Natural killer cell treated with Interleukin-12 subunit alpha and Interleukin-12 subunit beta and Interleukin-15 and Interleukin-18, amount 100 ng/mL, for 72 hours (primary cell): ENCODE measurements around the gene CELF1. TPM values are rescaled to one million over a fixed set of nuclear protein-coding genes. Genes with fewer than 3 reads are reported as not detected.
"Not testable (repeated sequence)": the region's sequence is repeated elsewhere in the genome, so short reads cannot be mapped to it uniquely, and the experiment has no call there.

Experiments used
- ATAC-seq, 2 donors: fragments of 150-1000 bp; cut with Tn5 transposase in 1 of 2; sonication (Bioruptor Pico), chemical (Tn5 transposase) in 1 of 2; 2 replicates each; pipeline ENCODE4 v1.10.0; 2021
- DNase-seq: peaks from one replicate; pipeline ENCODE4 v3.0.0; 2022; ENCODE audit warnings: low spot score
- H3K27ac Mint-ChIP-seq, 2 donors: 1 replicate in 1 of 2; 2 replicates in 1 of 2; pipeline ENCODE4 v1.8.0; 2022; ENCODE audit warnings: mixed read lengths in 2 of 2, mild to moderate bottlenecking in 1 of 2, moderate library complexity in 1 of 2
- H3K27me3 Mint-ChIP-seq, 2 donors: 1 replicate in 1 of 2; 2 replicates in 1 of 2; pipeline ENCODE4 v1.8.0; 2022; ENCODE audit warnings: mixed read lengths in 2 of 2
- H3K36me3 Mint-ChIP-seq: one replicate; pipeline ENCODE4 v1.8.0; 2022; ENCODE audit warnings: mixed read lengths
- H3K4me1 Mint-ChIP-seq, 2 donors: 1 replicate in 1 of 2; 2 replicates in 1 of 2; pipeline ENCODE4 v1.8.0; 2022; ENCODE audit warnings: low read depth in 2 of 2, mixed read lengths in 2 of 2, mild to moderate bottlenecking in 1 of 2
- H3K4me3 Mint-ChIP-seq: one replicate; pipeline ENCODE4 v1.8.0; 2022; ENCODE audit warnings: mixed read lengths
- H3K9me3 Mint-ChIP-seq: 2 replicates; pipeline ENCODE4 v1.8.0; 2022; ENCODE audit warnings: mixed read lengths
- total RNA-seq, 2 donors: library from RNA; stranded (reverse); gene quantifications; one replicate each; pipeline ENCODE4 v1.2.3, GENCODE V29; 2022

Gene CELF1
- total RNA-seq, 2 donors from 2014 or later, result 165 to 230 TPM

GRCh38 chr11:47545298-47545697 is 7.6 kb downstream of the CELF1 start:
- no peaks in the 10 kb centered on the region for H3K9me3 Mint-ChIP-seq
- H3K4me3 Mint-ChIP-seq, result no peak overlapping the region
- ATAC-seq (no peak), DNase-seq (no peak)
- H3K4me1 Mint-ChIP-seq, result peaks cover 33 to 42% of the 10 kb centered on the region in 2 donors
- no peaks in the 10 kb centered on the region for H3K27me3 Mint-ChIP-seq
- peaks cover 6% of the 10 kb centered on the region for H3K36me3 Mint-ChIP-seq
- H3K27ac Mint-ChIP-seq, result no peak overlapping the region

DNA sequence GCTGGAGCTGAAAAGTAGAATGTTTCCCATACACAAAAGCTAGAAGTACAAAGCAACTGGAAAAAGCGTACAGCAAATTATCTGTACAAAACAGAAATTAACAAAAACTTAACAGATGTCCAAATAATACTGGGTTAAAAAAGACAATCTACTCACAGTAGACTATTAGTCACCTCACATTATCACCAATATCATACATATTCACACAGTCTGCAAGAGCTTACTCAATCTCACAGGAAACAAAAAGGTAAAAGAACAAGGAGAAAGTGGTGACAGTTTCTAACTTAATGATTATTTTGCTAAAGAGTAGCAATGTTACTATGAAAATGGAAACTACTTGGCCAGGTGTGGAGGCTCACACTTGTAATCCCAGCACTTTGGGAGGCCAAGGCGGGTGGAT is 11.9 kb downstream of the CELF1 start:
- ATAC-seq (peak in 1 of 2 donors; percentile 37), DNase-seq (no peak)
- H3K9me3 Mint-ChIP-seq, result no peaks in the 10 kb centered on the region
- H3K36me3 Mint-ChIP-seq, result no peaks in the 10 kb centered on the region
- H3K4me1 Mint-ChIP-seq, result peaks cover 33 to 35% of the 10 kb centered on the region in 2 donors
- H3K4me3 Mint-ChIP-seq, result peak overlapping the region; percentile 50
- no peaks in the 10 kb centered on the region for H3K27me3 Mint-ChIP-seq
- peak overlapping the region; percentile 76 to 84 for H3K27ac Mint-ChIP-seq

DNA sequence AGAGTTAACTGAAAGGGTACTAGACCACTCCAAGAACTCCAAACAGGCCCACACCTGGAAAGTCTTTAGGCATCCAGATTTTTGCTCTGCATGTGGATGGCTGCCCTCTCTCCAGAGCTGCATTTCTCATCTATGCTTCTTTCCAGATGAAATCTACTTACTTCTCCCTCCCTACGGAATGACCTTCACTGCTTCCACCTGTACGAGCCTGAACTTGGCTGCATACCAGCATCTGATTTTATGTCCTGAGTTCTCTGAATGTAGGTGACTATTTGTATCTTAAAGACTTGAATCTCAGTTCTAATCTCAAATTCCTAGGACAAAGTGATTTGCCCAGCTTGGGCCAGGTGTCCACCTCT is 13.3 kb downstream of the CELF1 start:
- no peaks in the 10 kb centered on the region for H3K36me3 Mint-ChIP-seq
- no peak for DNase-seq
- peak overlapping the region; percentile 76 to 84 for H3K27ac Mint-ChIP-seq
- H3K27me3 Mint-ChIP-seq, result no peaks in the 10 kb centered on the region
- no peaks in the 10 kb centered on the region for H3K9me3 Mint-ChIP-seq
- peak overlapping the region; percentile 50 for H3K4me3 Mint-ChIP-seq
- ATAC-seq, result no peak
- peaks cover 33 to 36% of the 10 kb centered on the region in 2 donors for H3K4me1 Mint-ChIP-seq

DNA sequence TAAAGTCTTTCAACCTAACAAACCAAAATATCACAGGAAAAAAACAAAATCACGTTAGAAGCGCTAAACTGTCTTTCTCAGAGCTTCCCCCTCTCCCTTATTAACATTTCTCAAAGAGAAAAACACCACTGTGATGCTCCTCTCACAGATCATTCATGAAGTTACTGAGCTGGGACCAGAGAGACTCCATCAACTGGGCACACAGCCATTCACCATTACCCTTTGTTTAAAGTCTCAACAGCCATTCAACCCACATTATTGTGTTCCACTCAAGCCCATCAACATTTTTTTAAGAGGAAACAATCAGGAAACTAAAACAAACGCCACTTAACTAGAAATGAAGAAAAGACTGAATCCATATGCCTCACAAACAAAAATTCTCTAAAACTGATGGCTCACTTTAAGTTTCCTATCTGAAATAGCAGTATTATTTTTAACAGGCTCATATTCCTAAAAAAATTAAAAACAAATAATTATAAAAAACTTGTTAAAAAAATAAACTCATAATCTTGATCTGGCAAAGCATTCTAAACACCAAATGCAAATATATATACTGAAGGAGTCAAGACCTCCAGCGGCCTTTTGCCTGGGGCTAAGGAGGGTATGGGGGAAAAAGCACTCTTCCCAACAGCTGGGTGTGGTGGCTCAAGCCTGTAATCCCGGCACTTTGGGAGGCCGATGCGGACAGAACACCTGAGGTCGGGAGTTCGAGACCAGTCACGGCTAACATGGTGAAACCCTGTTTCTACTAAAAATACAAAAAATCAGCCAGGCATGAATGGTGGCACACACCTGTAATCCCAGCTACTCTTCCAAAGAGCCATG is 14.0 kb downstream of the CELF1 start:
- H3K4me1 Mint-ChIP-seq, result peaks cover 28 to 32% of the 10 kb centered on the region in 2 donors
- no peaks in the 10 kb centered on the region for H3K9me3 Mint-ChIP-seq

GRCh38 chr11:47536915-47537314 is 16.0 kb downstream of the CELF1 start:
- no peak for ATAC-seq
- H3K36me3 Mint-ChIP-seq, result no peaks in the 10 kb centered on the region
- H3K4me3 Mint-ChIP-seq, result no peak overlapping the region
- no peaks in the 10 kb centered on the region for H3K9me3 Mint-ChIP-seq
- H3K27ac Mint-ChIP-seq, result no peak overlapping the region
- H3K4me1 Mint-ChIP-seq, result peaks cover 27 to 34% of the 10 kb centered on the region in 2 donors
- no peaks in the 10 kb centered on the region for H3K27me3 Mint-ChIP-seq
- no peak for DNase-seq

More for the DNA sequence above, 14.0 kb downstream of the CELF1 start:
- Mint-ChIP-seq H3K27me3 (no peaks in the 10 kb centered on the region), H3K27ac (no peak overlapping the region), H3K4me3 (no peak overlapping the region), H3K36me3 (no peaks in the 10 kb centered on the region)
- ATAC-seq (no peak), DNase-seq (no peak)

DNA sequence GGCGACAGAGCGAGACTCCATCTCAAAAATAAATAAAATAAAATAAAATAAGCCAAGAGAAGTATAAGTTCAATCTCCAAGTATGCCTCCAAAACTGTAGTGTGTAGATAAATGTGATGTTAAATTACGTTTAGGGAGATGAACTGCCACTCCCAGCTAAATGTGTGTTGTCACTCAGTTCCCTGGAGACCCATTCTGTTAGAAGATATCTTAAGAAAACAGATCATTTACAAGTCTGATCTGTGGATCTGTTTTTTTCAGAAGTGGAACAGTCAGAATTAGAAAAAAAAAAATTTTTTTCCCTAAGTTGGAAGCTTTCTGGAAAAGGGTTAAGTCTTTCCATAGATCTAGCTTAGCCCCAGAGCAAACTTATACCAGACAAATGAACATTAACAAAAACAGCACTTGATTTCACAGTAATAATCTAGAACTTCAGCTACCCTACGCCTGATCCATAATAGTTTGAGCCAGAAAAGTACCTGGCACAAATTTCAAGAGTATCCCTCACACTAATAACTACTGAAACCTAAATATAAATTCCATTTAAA is 18.2 kb downstream of the CELF1 start:
- DNase-seq (no peak), ATAC-seq (no peak)
- H3K36me3 Mint-ChIP-seq, result no peaks in the 10 kb centered on the region
- H3K27me3 Mint-ChIP-seq, result no peaks in the 10 kb centered on the region
- no peak overlapping the region for H3K4me3 Mint-ChIP-seq
- H3K4me1 Mint-ChIP-seq, result peaks cover 18 to 29% of the 10 kb centered on the region in 2 donors
- H3K27ac Mint-ChIP-seq, result no peak overlapping the region
- no peaks in the 10 kb centered on the region for H3K9me3 Mint-ChIP-seq

DNA sequence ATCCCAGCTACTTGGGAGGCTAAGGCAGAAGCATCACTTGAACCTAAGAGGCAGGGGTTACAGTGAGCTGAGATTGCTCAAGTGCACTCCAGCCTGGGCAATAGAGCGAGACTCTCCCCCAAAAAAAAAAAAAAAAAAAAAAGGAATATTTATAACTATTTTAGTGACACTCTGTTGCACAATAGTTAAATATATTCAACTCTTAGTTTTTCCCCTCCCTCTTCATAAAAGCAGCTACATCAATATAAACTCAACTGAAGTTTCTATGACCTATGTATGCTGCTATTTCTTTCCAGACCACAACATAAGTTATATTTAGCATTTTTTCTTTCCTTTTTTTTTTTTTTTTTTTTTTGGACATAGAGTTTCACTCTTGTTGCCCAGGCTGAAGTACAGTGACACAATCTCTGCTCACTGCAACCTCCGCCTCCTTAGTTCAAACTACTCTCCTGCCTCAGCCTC is 19.2 kb downstream of the CELF1 start:
- ATAC-seq, result no peak
- no peak overlapping the region for H3K27ac Mint-ChIP-seq

DNA sequence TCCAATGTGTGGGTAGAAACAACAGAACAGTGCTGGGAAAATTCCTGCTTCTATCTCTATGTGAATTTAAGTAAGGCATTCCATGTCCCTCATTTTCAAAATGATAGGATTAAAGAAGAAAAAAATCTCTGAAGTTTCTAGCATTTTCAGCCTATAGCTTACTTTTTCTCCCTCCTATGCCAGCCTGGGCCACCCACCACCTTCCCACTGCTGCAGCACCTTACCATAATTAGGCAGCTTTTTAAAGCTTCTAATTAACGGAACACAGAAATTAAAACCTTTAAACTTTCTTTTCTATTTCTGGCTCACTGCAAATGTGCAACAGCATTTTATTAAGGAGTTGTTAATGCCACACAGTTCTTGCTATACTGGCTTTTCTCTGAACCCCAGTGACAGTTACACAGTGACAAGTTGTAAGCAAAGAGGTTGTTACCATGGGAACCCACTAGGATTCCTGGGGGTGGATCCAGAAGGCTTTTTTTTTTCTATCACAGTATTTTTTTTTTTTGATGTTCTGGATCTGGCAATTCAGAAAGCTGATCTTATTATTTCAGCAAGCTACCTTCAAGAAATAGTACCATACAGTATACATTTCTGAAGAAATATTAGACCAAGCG is 20.2 kb downstream of the CELF1 start:
- H3K27ac Mint-ChIP-seq, result no peak overlapping the region
- DNase-seq (no peak), ATAC-seq (no peak)
- no peaks in the 10 kb centered on the region for H3K36me3 Mint-ChIP-seq
- H3K4me3 Mint-ChIP-seq, result no peak overlapping the region
- H3K27me3 Mint-ChIP-seq, result no peaks in the 10 kb centered on the region
- H3K4me1 Mint-ChIP-seq, result peaks cover 7 to 22% of the 10 kb centered on the region in 2 donors
- H3K9me3 Mint-ChIP-seq, result no peaks in the 10 kb centered on the region

More for the DNA sequence above, 19.2 kb downstream of the CELF1 start:
- Mint-ChIP-seq H3K4me1 (peaks cover 10 to 21% of the 10 kb centered on the region in 2 donors), H3K27me3 (no peaks in the 10 kb centered on the region), H3K36me3 (no peaks in the 10 kb centered on the region), H3K9me3 (no peaks in the 10 kb centered on the region), H3K4me3 (no peak overlapping the region)
- DNase-seq, result no peak

DNA sequence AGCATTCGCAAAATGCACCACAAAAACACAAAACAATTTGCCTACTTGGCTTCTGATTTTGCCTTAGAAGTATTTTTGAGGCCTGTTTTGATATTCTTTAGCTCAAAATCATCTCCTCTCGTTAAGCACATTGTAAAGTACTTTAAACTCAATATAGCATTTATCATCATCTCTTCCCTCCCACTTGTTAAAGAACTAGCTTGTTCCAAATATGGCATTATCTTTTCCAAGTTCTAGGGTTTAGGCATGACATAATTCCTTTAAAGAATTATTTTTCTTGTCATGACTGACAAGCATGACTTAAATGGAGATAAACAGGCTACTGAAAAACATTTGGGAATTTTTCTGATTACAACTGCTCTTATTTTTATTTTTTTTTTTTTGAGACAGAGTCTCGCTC is 21.3 kb downstream of the CELF1 start:
- H3K27ac Mint-ChIP-seq, result peak overlapping the region in 1 of 2 donors; percentile 47
- DNase-seq (no peak), ATAC-seq (no peak)
- no peak overlapping the region for H3K4me3 Mint-ChIP-seq
- no peaks in the 10 kb centered on the region for H3K36me3 Mint-ChIP-seq
- H3K4me1 Mint-ChIP-seq, result peaks cover 7 to 22% of the 10 kb centered on the region in 2 donors
- no peaks in the 10 kb centered on the region for H3K27me3 Mint-ChIP-seq
- H3K9me3 Mint-ChIP-seq, result no peaks in the 10 kb centered on the region

- not testable (repeated sequence) for DNase-seq, H3K4me3 Mint-ChIP-seq, H3K36me3 Mint-ChIP-seq, ATAC-seq, H3K27me3 Mint-ChIP-seq, H3K9me3 Mint-ChIP-seq
- peaks cover 10 to 22% of the 10 kb centered on the region in 2 donors for H3K4me1 Mint-ChIP-seq
- H3K27ac Mint-ChIP-seq, result peak overlapping the region in 1 of 2 donors; percentile 40
Measured at GRCh38 chr11:47530721-47531120, 22.2 kb downstream of the CELF1 start.

GRCh38 chr11:47529951-47530350 is 23.0 kb downstream of the CELF1 start:
- Mint-ChIP-seq H3K27me3 (no peaks in the 10 kb centered on the region), H3K9me3 (no peaks in the 10 kb centered on the region), H3K4me3 (no peak overlapping the region), H3K36me3 (no peaks in the 10 kb centered on the region), H3K27ac (peak overlapping the region in 1 of 2 donors; percentile 40), H3K4me1 (peaks cover 15 to 26% of the 10 kb centered on the region in 2 donors)
- DNase-seq (no peak), ATAC-seq (no peak)

DNA sequence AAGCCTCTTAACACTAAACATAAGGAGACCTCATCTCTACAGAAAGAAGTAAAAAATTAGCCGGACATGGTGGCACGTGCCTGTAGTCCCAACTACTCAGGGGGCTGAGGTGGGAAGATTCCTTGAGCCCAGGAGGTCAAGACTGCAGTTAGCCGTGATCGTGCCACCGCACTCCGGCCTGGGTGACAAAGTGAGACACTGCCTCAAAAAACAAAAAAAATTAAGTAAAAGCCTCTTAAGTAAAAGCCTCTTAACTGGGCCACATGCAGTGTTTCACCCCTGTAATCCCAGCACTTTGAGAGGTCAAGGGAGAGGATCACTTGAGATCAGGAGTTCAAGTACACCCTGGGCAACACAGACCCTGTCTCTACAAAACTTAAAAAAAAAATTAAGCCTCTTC is 25.7 kb downstream of the CELF1 start:
- no peaks in the 10 kb centered on the region for H3K36me3 Mint-ChIP-seq

GRCh38 chr11:47526032-47526431 is 26.9 kb downstream of the CELF1 start:
- ATAC-seq, H3K27me3 Mint-ChIP-seq, H3K36me3 Mint-ChIP-seq, DNase-seq, H3K9me3 Mint-ChIP-seq, H3K4me3 Mint-ChIP-seq: not testable (repeated sequence)
- H3K27ac Mint-ChIP-seq, result peak overlapping the region in 1 of 2 donors; percentile 41
- peaks cover 33% of the 10 kb centered on the region in 2 donors for H3K4me1 Mint-ChIP-seq

More for the DNA sequence above, 25.7 kb downstream of the CELF1 start:
- Mint-ChIP-seq H3K27me3 (no peaks in the 10 kb centered on the region), H3K4me1 (peaks cover 33 to 38% of the 10 kb centered on the region in 2 donors), H3K27ac (no peak overlapping the region), H3K4me3 (no peak overlapping the region), H3K9me3 (no peaks in the 10 kb centered on the region)
- ATAC-seq, result no peak
- no peak for DNase-seq
